Activated B cell treated with CpG ODN at 0.5 μM for 24 hours (primary cell): ENCODE results near the gene PTPN12. TPM values are rescaled to one million over a fixed set of nuclear protein-coding genes. Genes with fewer than 3 reads are reported as not detected.

Experiments used
- ATAC-seq: fragments of 200-7000 bp; cut with Tn5 transposase; one replicate; pipeline ENCODE4 v1.10.0; 2021; ENCODE audit warnings: low read depth, mild to moderate bottlenecking, moderate library complexity
- CTCF ChIA-PET: fragments of 350-600 bp; sonication (Branson Sonifier 250); formaldehyde crosslinking; loops from one replicate; lab custom pipeline; 2021; ENCODE audit warnings: antibody characterized with exemption; lab: Charles Lee
- POLR2A ChIA-PET: fragments of 350-600 bp; sonication (Branson Sonifier 250); formaldehyde crosslinking; loops from one replicate; lab custom pipeline; 2021; ENCODE audit warnings: antibody characterized with exemption; lab: Charles Lee
- DNase-seq: peaks from one replicate; pipeline ENCODE4 v3.0.0; 2022
- H3K27ac Mint-ChIP-seq: one replicate; pipeline ENCODE4 v1.8.0; 2020; ENCODE audit warnings: mixed read lengths
- H3K27me3 Mint-ChIP-seq: one replicate; pipeline ENCODE4 v1.8.0; 2021; ENCODE audit warnings: mixed read lengths
- H3K36me3 Mint-ChIP-seq: one replicate; pipeline ENCODE4 v1.8.0; 2021; ENCODE audit warnings: low read depth, mixed read lengths
- H3K4me1 Mint-ChIP-seq: one replicate; pipeline ENCODE4 v1.8.0; 2021; ENCODE audit warnings: mixed read lengths
- H3K4me3 Mint-ChIP-seq: one replicate; pipeline ENCODE4 v1.8.0; 2020; ENCODE audit warnings: mild to moderate bottlenecking, mixed read lengths
- H3K9me3 Mint-ChIP-seq: one replicate; pipeline ENCODE4 v1.8.0; 2020; ENCODE audit warnings: mixed read lengths
- CTCF ChIP-seq: fragments of 200-600 bp; IDR thresholded peaks from one replicate; pipeline ENCODE4 v1.8.0; 2022; ENCODE audit warnings: antibody characterized with exemption, mild to moderate bottlenecking
- intact Hi-C: fragments of 100-400 bp; cut with micrococcal nuclease; formaldehyde crosslinking; loops from one replicate; pipeline ENCODE4 v1.15.1; 2024
- total RNA-seq: library from RNA; stranded (reverse); gene quantifications from 2 replicates; pipeline ENCODE4 v1.2.3, GENCODE V29; 2022

The PTPN12 gene
- total RNA-seq, 1 donor from 2014 or later, result 39.2 TPM

DNA sequence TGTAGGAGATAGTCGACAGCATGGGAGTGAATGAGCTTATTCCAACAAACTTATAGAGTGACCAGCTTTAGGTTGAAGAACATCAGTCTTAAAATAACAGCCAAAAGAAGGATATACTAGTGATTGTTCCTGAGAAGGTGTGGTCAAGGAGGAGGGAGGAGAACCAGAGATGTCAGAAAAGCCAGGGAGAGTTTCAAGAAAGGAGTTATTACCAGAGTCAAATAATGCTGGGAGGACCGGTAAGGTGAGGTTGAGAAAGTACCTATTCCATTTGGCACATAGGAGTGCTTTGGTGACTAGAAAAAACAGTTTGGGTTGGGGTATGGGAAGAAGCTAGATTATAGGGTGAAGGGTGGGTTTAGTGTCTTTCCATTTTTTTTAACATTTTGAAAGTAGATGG lies 5.8 kb downstream of the PTPN12 start:
- Mint-ChIP-seq H3K27me3 (no peaks in the 10 kb centered on the region), H3K36me3 (peaks cover 5% of the 10 kb centered on the region), H3K27ac (no peak overlapping the region), H3K4me3 (no peak overlapping the region), H3K9me3 (no peaks in the 10 kb centered on the region), H3K4me1 (peaks cover 55% of the 10 kb centered on the region)
- ATAC-seq (no peak), DNase-seq (no peak)
- ChIA-PET POLR2A (interaction anchor here (0.5 to 2.2 kb wide), 2 partner anchors 30 to 128 kb away, joined by 8 read pairs; no protein-coding TSS in a partner anchor), CTCF (interaction anchor here (1.8 kb wide), 1 partner anchor 108 kb away, joined by 6 read pairs; no protein-coding TSS in a partner anchor)
- intact Hi-C loops, result no loop called here
- no peak for TF ChIP-seq CTCF

DNA sequence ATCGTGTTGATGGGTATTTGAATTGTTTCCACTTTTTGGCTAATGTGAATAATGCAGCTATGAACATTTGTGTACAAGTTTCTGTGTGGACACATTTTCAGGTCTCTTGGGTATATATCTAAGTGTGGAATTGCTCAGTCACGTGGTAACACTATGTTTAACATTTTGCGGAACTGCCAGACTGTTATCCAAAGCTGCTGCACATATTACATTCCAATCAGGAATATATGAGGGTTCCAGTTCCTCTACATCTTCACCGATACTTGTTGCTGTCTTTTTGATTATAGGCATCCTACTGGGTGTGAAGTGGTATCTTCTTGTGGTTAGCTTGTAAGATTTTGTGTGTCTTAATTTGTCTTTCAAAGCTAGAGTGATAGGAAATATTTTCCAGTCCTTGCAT lies 6.8 kb downstream of the PTPN12 start:
- POLR2A ChIA-PET, result interaction anchor here (2.2 kb wide), 1 partner anchor 129 kb away, joined by 8 read pairs; no protein-coding TSS in a partner anchor
- peaks cover 58% of the 10 kb centered on the region for H3K4me1 Mint-ChIP-seq
- intact Hi-C loops, result no loop called here
- no peaks in the 10 kb centered on the region for H3K9me3 Mint-ChIP-seq
- H3K27me3 Mint-ChIP-seq, result no peaks in the 10 kb centered on the region
- H3K4me3 Mint-ChIP-seq, result no peak overlapping the region
- H3K27ac Mint-ChIP-seq, result no peak overlapping the region
- DNase-seq (no peak), ATAC-seq (no peak)
- CTCF ChIA-PET, result interaction anchor here (1.8 kb wide), 1 partner anchor 107 kb away, joined by 6 read pairs; no protein-coding TSS in a partner anchor
- peaks cover 2% of the 10 kb centered on the region for H3K36me3 Mint-ChIP-seq
- TF ChIP-seq CTCF, result no peak

GRCh38 chr7:77544518-77544917 lies 7.4 kb downstream of the PTPN12 start:
- no peak for DNase-seq
- Mint-ChIP-seq H3K9me3 (no peaks in the 10 kb centered on the region), H3K4me1 (peaks cover 55% of the 10 kb centered on the region), H3K27ac (no peak overlapping the region), H3K27me3 (no peaks in the 10 kb centered on the region), H3K36me3 (peaks cover 2% of the 10 kb centered on the region), H3K4me3 (no peak overlapping the region)
- CTCF ChIA-PET, result no interaction called here
- intact Hi-C loops, result no loop called here
- POLR2A ChIA-PET, result no interaction called here
- ATAC-seq, result no peak
- no peak for TF ChIP-seq CTCF

GRCh38 chr7:77548206-77548605 lies 11.1 kb downstream of the PTPN12 start:
- TF ChIP-seq CTCF, result no peak
- ATAC-seq (peak; percentile 37), DNase-seq (no peak)
- Mint-ChIP-seq H3K9me3 (peaks cover 2% of the 10 kb centered on the region), H3K27ac (peak overlapping the region; percentile 31), H3K27me3 (no peaks in the 10 kb centered on the region), H3K36me3 (peaks cover 7% of the 10 kb centered on the region), H3K4me1 (peaks cover 38% of the 10 kb centered on the region), H3K4me3 (no peak overlapping the region)
- POLR2A ChIA-PET, result interaction anchor here (0.8 to 1.8 kb wide), 2 partner anchors 10 to 132 kb away, joined by 4 to 5 read pairs; partner anchors contain the start of gene GSAP
- CTCF ChIA-PET, result interaction anchor here (1.4 kb wide), 1 partner anchor 11 kb away, joined by 5 read pairs; no protein-coding TSS in a partner anchor
- intact Hi-C loops, result loop anchor here (1.0 kb wide), 1 partner anchor 10 kb away; no protein-coding TSS in a partner anchor

GRCh38 chr7:77549106-77549870 lies 12.2 kb downstream of the PTPN12 start:
- Mint-ChIP-seq H3K36me3 (peaks cover 14% of the 10 kb centered on the region), H3K4me3 (no peak overlapping the region), H3K27me3 (no peaks in the 10 kb centered on the region), H3K9me3 (peaks cover 5% of the 10 kb centered on the region), H3K27ac (no peak overlapping the region), H3K4me1 (peaks cover 29% of the 10 kb centered on the region)
- no peak for TF ChIP-seq CTCF
- CTCF ChIA-PET, result interaction anchor here (1.4 kb wide), 1 partner anchor 10 kb away, joined by 5 read pairs; no protein-coding TSS in a partner anchor
- POLR2A ChIA-PET, result interaction anchor here (0.6 to 1.8 kb wide), 2 partner anchors 11 to 195 kb away, joined by 4 read pairs; no protein-coding TSS in a partner anchor
- intact Hi-C loops, result no loop called here
- no peak for ATAC-seq
- DNase-seq, result no peak
